BLaER1 treated with 17β-estradiol and CSF1 and Interleukin-3, amounts not matched to agents 10 nM and 100 nM (cell line): Measurements from ENCODE around the gene RAB20.

Experiments used
- H3K27ac ChIP-seq, 11 experiments: shearing (Covaris generic); formaldehyde crosslinking; 2 replicates each; pipeline ENCODE4 v1.8.1; 2022
- H3K27me3 ChIP-seq, 11 experiments: shearing (Covaris generic); formaldehyde crosslinking; 2 replicates each; pipeline ENCODE4 v1.8.1; 2022
- H3K36me3 ChIP-seq, 11 experiments: shearing (Covaris generic); formaldehyde crosslinking; 2 replicates each; pipeline ENCODE4 v1.8.1; 2022
- H3K4me1 ChIP-seq, 10 experiments: shearing (Covaris generic); formaldehyde crosslinking; 2 replicates each; pipeline ENCODE4 v1.8.1; 2022
- H3K4me2 ChIP-seq, 11 experiments: shearing (Covaris generic); formaldehyde crosslinking; 2 replicates each; pipeline ENCODE4 v1.8.1; 2022
- H3K4me3 ChIP-seq, 10 experiments: shearing (Covaris generic); formaldehyde crosslinking; 2 replicates each; pipeline ENCODE4 v1.8.1; 2022
- H3K9ac ChIP-seq, 11 experiments: shearing (Covaris generic); formaldehyde crosslinking; 2 replicates each; pipeline ENCODE4 v1.8.1; 2022
- H3K9me3 ChIP-seq, 11 experiments: shearing (Covaris generic); formaldehyde crosslinking; replicated peaks in 1 of 11; 2 replicates each; pipeline ENCODE4 v1.8.1; 2022
- H4K20me1 ChIP-seq, 11 experiments: shearing (Covaris generic); formaldehyde crosslinking; 2 replicates each; pipeline ENCODE4 v1.8.1; 2022
- Cebpa-rat ChIP-seq, 11 experiments: shearing (Covaris generic); IDR thresholded peaks; 2 replicates each; pipeline ENCODE4 v1.8.1; 2022

The RAB20 gene

GRCh38 chr13:110560601-110561343 lies 750 bp downstream of the RAB20 start:
- Histone ChIP-seq H3K4me1 (peaks cover 58 to 77% (median 68%) of the 10 kb centered on the region in 10 experiments), H3K36me3 (peaks cover 11 to 69% (median 41%) of the 10 kb centered on the region in 11 experiments; a peak in 20 of 22 replicates), H3K27ac (peak overlapping the region; percentile 75 to 92 (median 87)), H3K27me3 (no peaks in the 10 kb centered on the region), H3K9me3 (peaks cover 0 to 16% (median 13%) of the 10 kb centered on the region in 11 experiments; a peak in 16 of 22 replicates), H4K20me1 (peaks cover 20 to 90% (median 53%) of the 10 kb centered on the region in 11 experiments; a peak in 21 of 22 replicates), H3K9ac (peak overlapping the region; percentile 86 to 95 (median 91)), H3K4me3 (peak overlapping the region; percentile 83 to 99 (median 97)), H3K4me2 (peak overlapping the region; percentile 79 to 96 (median 89))
- no peak for TF ChIP-seq Cebpa-rat (IDR thresholded peaks at IDR 0.05)

GRCh38 chr13:110559986-110560385 lies 1.5 kb downstream of the RAB20 start:
- H3K36me3 ChIP-seq = peaks cover 11 to 70% (median 47%) of the 10 kb centered on the region in 11 experiments; a peak in 20 of 22 replicates
- no peaks in the 10 kb centered on the region for H3K27me3 ChIP-seq
- peaks cover 60 to 82% (median 76%) of the 10 kb centered on the region in 10 experiments for H3K4me1 ChIP-seq
- TF ChIP-seq Cebpa-rat (IDR thresholded peaks at IDR 0.05) = no peak
- H3K27ac ChIP-seq = peak overlapping the region in 7 of 11 experiments; percentile 75 to 91 (median 86); a peak in 8 of 22 replicates
- H3K9me3 ChIP-seq = peaks cover 0 to 16% (median 13%) of the 10 kb centered on the region in 11 experiments; a peak in 16 of 22 replicates
- H4K20me1 ChIP-seq = peaks cover 28 to 90% (median 61%) of the 10 kb centered on the region in 11 experiments; a peak in 21 of 22 replicates
- peak overlapping the region; percentile 86 to 95 (median 91) for H3K9ac ChIP-seq
- peak overlapping the region; percentile 79 to 96 (median 89) for H3K4me2 ChIP-seq
- peak overlapping the region; percentile 83 to 99 (median 97) for H3K4me3 ChIP-seq

- H3K4me1 ChIP-seq = peaks cover 60 to 84% (median 79%) of the 10 kb centered on the region in 10 experiments
- peak overlapping the region; percentile 83 to 99 (median 97) for H3K4me3 ChIP-seq
- peaks cover 0 to 16% (median 13%) of the 10 kb centered on the region in 11 experiments; a peak in 16 of 22 replicates for H3K9me3 ChIP-seq
- H3K27ac ChIP-seq = peak overlapping the region in 4 of 11 experiments; percentile 16 to 87 (median 81); a peak in 5 of 22 replicates
- H3K27me3 ChIP-seq = no peaks in the 10 kb centered on the region
- peak overlapping the region; percentile 79 to 96 (median 89) for H3K4me2 ChIP-seq
- H3K36me3 ChIP-seq = peaks cover 15 to 70% (median 47%) of the 10 kb centered on the region in 11 experiments; a peak in 20 of 22 replicates
- peaks cover 33 to 90% (median 66%) of the 10 kb centered on the region in 11 experiments; a peak in 21 of 22 replicates for H4K20me1 ChIP-seq
- no peak for TF ChIP-seq Cebpa-rat (IDR thresholded peaks at IDR 0.05)
- peak overlapping the region; percentile 86 to 95 (median 91); a peak in 20 of 22 replicates for H3K9ac ChIP-seq
Measured at GRCh38 chr13:110559429-110559943, 2.0 kb downstream of the RAB20 start.

GRCh38 chr13:110557610-110558305 lies 3.8 kb downstream of the RAB20 start:
- H3K27me3 ChIP-seq = no peaks in the 10 kb centered on the region
- H3K27ac ChIP-seq = peak overlapping the region in 3 of 11 experiments; percentile 0 to 9 (median 8); a peak in 4 of 22 replicates
- H4K20me1 ChIP-seq = peaks cover 46 to 90% (median 82%) of the 10 kb centered on the region in 11 experiments; a peak in 21 of 22 replicates
- peak overlapping the region in 2 of 11 experiments; percentile 54 to 95; a peak in 3 of 22 replicates for H3K9ac ChIP-seq
- no peak for TF ChIP-seq Cebpa-rat (IDR thresholded peaks at IDR 0.05)
- peak overlapping the region; percentile 22 to 96 (median 87); a peak in 21 of 22 replicates for H3K4me2 ChIP-seq
- H3K4me3 ChIP-seq = peak overlapping the region in 4 of 10 experiments; percentile 15 to 99 (median 58); a peak in 6 of 20 replicates
- H3K4me1 ChIP-seq = peaks cover 57 to 76% (median 66%) of the 10 kb centered on the region in 10 experiments
- H3K9me3 ChIP-seq = peaks cover 0 to 16% (median 13%) of the 10 kb centered on the region in 11 experiments; a peak in 16 of 22 replicates
- peaks cover 20 to 81% (median 63%) of the 10 kb centered on the region in 11 experiments; a peak in 20 of 22 replicates for H3K36me3 ChIP-seq

- Histone ChIP-seq H3K4me1 (peaks cover 52 to 72% (median 63%) of the 10 kb centered on the region in 10 experiments), H3K27ac (peak overlapping the region in 1 of 11 experiments; percentile 9; a peak in 1 of 22 replicates), H3K9me3 (peaks cover 0 to 16% (median 13%) of the 10 kb centered on the region in 11 experiments; a peak in 16 of 22 replicates), H3K27me3 (no peaks in the 10 kb centered on the region), H3K4me2 (peak overlapping the region in 9 of 11 experiments; percentile 28 to 96 (median 86); a peak in 16 of 22 replicates), H4K20me1 (peaks cover 46 to 94% (median 88%) of the 10 kb centered on the region in 11 experiments; a peak in 21 of 22 replicates), H3K4me3 (peak overlapping the region in 4 of 10 experiments; percentile 15 to 99 (median 58); a peak in 5 of 20 replicates), H3K36me3 (peaks cover 22 to 83% (median 65%) of the 10 kb centered on the region in 11 experiments; a peak in 20 of 22 replicates), H3K9ac (peak overlapping the region in 2 of 11 experiments; percentile 54 to 95; a peak in 3 of 22 replicates)
- no peak for TF ChIP-seq Cebpa-rat (IDR thresholded peaks at IDR 0.05)
Measured at GRCh38 chr13:110557082-110557481, 4.4 kb downstream of the RAB20 start.

- H3K9ac ChIP-seq = peak overlapping the region in 3 of 11 experiments; percentile 10 to 95 (median 19); a peak in 3 of 22 replicates
- H3K27me3 ChIP-seq = no peaks in the 10 kb centered on the region
- peaks cover 0 to 16% (median 13%) of the 10 kb centered on the region in 11 experiments; a peak in 16 of 22 replicates for H3K9me3 ChIP-seq
- peak overlapping the region; percentile 7 to 96 (median 50); a peak in 21 of 22 replicates for H3K4me2 ChIP-seq
- peak overlapping the region in 2 of 10 experiments; percentile 98 to 99; a peak in 4 of 20 replicates for H3K4me3 ChIP-seq
- H4K20me1 ChIP-seq = peaks cover 48 to 100% (median 95%) of the 10 kb centered on the region in 11 experiments; a peak in 21 of 22 replicates
- H3K36me3 ChIP-seq = peaks cover 22 to 90% (median 74%) of the 10 kb centered on the region in 11 experiments; a peak in 20 of 22 replicates
- H3K27ac ChIP-seq = peak overlapping the region in 4 of 11 experiments; percentile 4 to 20 (median 17); a peak in 1 of 22 replicates
- peaks cover 52 to 75% (median 67%) of the 10 kb centered on the region in 10 experiments for H3K4me1 ChIP-seq
- no peak for TF ChIP-seq Cebpa-rat (IDR thresholded peaks at IDR 0.05)
Measured at GRCh38 chr13:110556224-110556606, 5.3 kb downstream of the RAB20 start.

- Histone ChIP-seq H3K36me3 (peaks cover 22 to 93% (median 76%) of the 10 kb centered on the region in 11 experiments; a peak in 20 of 22 replicates), H3K27me3 (no peaks in the 10 kb centered on the region), H3K4me1 (peaks cover 48 to 77% (median 66%) of the 10 kb centered on the region in 10 experiments), H3K9ac (peak overlapping the region in 3 of 11 experiments; percentile 10 to 95 (median 19); a peak in 3 of 22 replicates), H3K9me3 (peaks cover 0 to 16% (median 13%) of the 10 kb centered on the region in 11 experiments; a peak in 16 of 22 replicates), H3K4me2 (peak overlapping the region; percentile 7 to 96 (median 50); a peak in 21 of 22 replicates), H4K20me1 (peaks cover 50 to 100% (median 97%) of the 10 kb centered on the region in 11 experiments; a peak in 21 of 22 replicates), H3K4me3 (peak overlapping the region in 2 of 10 experiments; percentile 98 to 99; a peak in 3 of 20 replicates), H3K27ac (peak overlapping the region in 4 of 11 experiments; percentile 4 to 20 (median 17); a peak in 1 of 22 replicates)
- TF ChIP-seq Cebpa-rat (IDR thresholded peaks at IDR 0.05) = no peak
Measured at GRCh38 chr13:110555601-110556223, 5.8 kb downstream of the RAB20 start.
